IPS-18c (cell line): ENCODE measurements around the gene MRPL10.

Experiments used
- H3K4me3 ChIP-seq: 2 replicates; pipeline ENCODE4 v1.7.0; 2013; ENCODE audit warnings: low read depth, mild to moderate bottlenecking, low read length, moderate library complexity; ENCODE audit not compliant: insufficient read depth
- H3K9me3 ChIP-seq: one replicate; pipeline ENCODE4 v1.6.1; 2013; ENCODE audit warnings: mild to moderate bottlenecking, low read length, moderate library complexity; ENCODE audit not compliant: control insufficient read depth, insufficient read depth

Gene MRPL10

GRCh38 chr17:47864791-47865216 lies 33.5 kb upstream of the MRPL10 start:
- H3K9me3 ChIP-seq, result no peaks in the 10 kb centered on the region
- no peak overlapping the region for H3K4me3 ChIP-seq

- H3K4me3 ChIP-seq, result no peak overlapping the region
- H3K9me3 ChIP-seq, result no peaks in the 10 kb centered on the region
Observed at GRCh38 chr17:47862621-47863440, 31.5 kb upstream of the MRPL10 start.

- H3K4me3 ChIP-seq, result no peak overlapping the region
- no peaks in the 10 kb centered on the region for H3K9me3 ChIP-seq
Observed at GRCh38 chr17:47860386-47860785, 29.0 kb upstream of the MRPL10 start.

GRCh38 chr17:47857551-47858455 lies 26.5 kb upstream of the MRPL10 start:
- no peak overlapping the region for H3K4me3 ChIP-seq
- H3K9me3 ChIP-seq, result no peaks in the 10 kb centered on the region

- H3K4me3 ChIP-seq, result no peak overlapping the region
- no peaks in the 10 kb centered on the region for H3K9me3 ChIP-seq
Observed at GRCh38 chr17:47856830-47857229, 25.5 kb upstream of the MRPL10 start.

GRCh38 chr17:47855737-47856136 lies 24.4 kb upstream of the MRPL10 start:
- Histone ChIP-seq H3K4me3 (no peak overlapping the region), H3K9me3 (no peaks in the 10 kb centered on the region)

GRCh38 chr17:47853616-47854015 lies 22.3 kb upstream of the MRPL10 start:
- no peaks in the 10 kb centered on the region for H3K9me3 ChIP-seq
- no peak overlapping the region for H3K4me3 ChIP-seq

GRCh38 chr17:47852113-47852949 lies 21.0 kb upstream of the MRPL10 start:
- Histone ChIP-seq H3K9me3 (no peaks in the 10 kb centered on the region), H3K4me3 (peak overlapping the region; percentile 71)

GRCh38 chr17:47851764-47852112 lies 20.4 kb upstream of the MRPL10 start:
- Histone ChIP-seq H3K4me3 (peak overlapping the region; percentile 71), H3K9me3 (no peaks in the 10 kb centered on the region)

GRCh38 chr17:47850692-47851573 lies 19.6 kb upstream of the MRPL10 start, which contains the start of gene SP6:
TSS of gene SP6 (minus strand) at chr17:47851163. CDS start at chr17:47848429, 2,734 bp downstream.
- Histone ChIP-seq H3K9me3 (no peaks in the 10 kb centered on the region), H3K4me3 (peak within 1 kb of the TSS; percentile 71)

GRCh38 chr17:47850373-47850691 lies 19.0 kb upstream of the MRPL10 start:
- Histone ChIP-seq H3K9me3 (no peaks in the 10 kb centered on the region), H3K4me3 (peak overlapping the region; percentile 71)

- Histone ChIP-seq H3K4me3 (peak overlapping the region; percentile 38), H3K9me3 (no peaks in the 10 kb centered on the region)
Observed at GRCh38 chr17:47848198-47848513, 16.8 kb upstream of the MRPL10 start.

GRCh38 chr17:47847341-47848197 lies 16.2 kb upstream of the MRPL10 start:
- H3K9me3 ChIP-seq, result no peaks in the 10 kb centered on the region
- peak overlapping the region; percentile 52 for H3K4me3 ChIP-seq

- Histone ChIP-seq H3K4me3 (peak overlapping the region; percentile 52; the same call in 1 of the 2 replicates), H3K9me3 (no peaks in the 10 kb centered on the region)
Observed at GRCh38 chr17:47846716-47847340, 15.5 kb upstream of the MRPL10 start.

- H3K4me3 ChIP-seq, result no peak overlapping the region; the same call in 1 of the 2 replicates
Observed at GRCh38 chr17:47845716-47846075, 14.4 kb upstream of the MRPL10 start.

More at GRCh38 chr17:47845716-47846075, 14.4 kb upstream of the MRPL10 start:
- H3K9me3 ChIP-seq, result no peaks in the 10 kb centered on the region
